Activated CD8-positive, alpha-beta T cell treated with anti-CD3 and anti-CD28 coated beads for 36 hours (primary cell): ENCODE results near the gene CLEC2B. TPM values are rescaled to one million over a fixed set of nuclear protein-coding genes. Genes with fewer than 3 reads are reported as not detected.

Experiments
- ATAC-seq: fragments of 200-7000 bp; cut with Tn5 transposase; one replicate; pipeline ENCODE4 v1.10.0; 2021; ENCODE audit warnings: mild to moderate bottlenecking, moderate library complexity
- CTCF ChIA-PET: fragments of 350-600 bp; sonication (Branson Sonifier 250); formaldehyde crosslinking; loops from one replicate; lab custom pipeline; 2021; ENCODE audit warnings: antibody characterized with exemption; lab: Charles Lee
- POLR2A ChIA-PET: fragments of 350-600 bp; sonication (Branson Sonifier 250); formaldehyde crosslinking; loops from one replicate; lab custom pipeline; 2021; ENCODE audit warnings: antibody characterized with exemption; lab: Charles Lee
- DNase-seq: peaks from one replicate; pipeline ENCODE4 v3.0.0-alpha.2; 2020
- H3K27ac Mint-ChIP-seq: one replicate; pipeline ENCODE4 v1.8.0; 2021; ENCODE audit warnings: mild to moderate bottlenecking, mixed read lengths
- H3K27me3 Mint-ChIP-seq: one replicate; pipeline ENCODE4 v1.8.0; 2021; ENCODE audit warnings: mixed read lengths
- H3K36me3 Mint-ChIP-seq: one replicate; pipeline ENCODE4 v1.8.0; 2021; ENCODE audit warnings: low read depth, mixed read lengths
- H3K4me1 Mint-ChIP-seq: one replicate; pipeline ENCODE4 v1.8.0; 2021; ENCODE audit warnings: low read depth, mixed read lengths
- H3K4me3 Mint-ChIP-seq: one replicate; pipeline ENCODE4 v1.8.0; 2021; ENCODE audit warnings: mild to moderate bottlenecking, moderate library complexity, mixed read lengths
- H3K9me3 Mint-ChIP-seq: one replicate; pipeline ENCODE4 v1.8.0; 2021; ENCODE audit warnings: mixed read lengths
- CTCF ChIP-seq: fragments of 200-600 bp; IDR thresholded peaks from one replicate; pipeline ENCODE4 v1.8.0; 2022; ENCODE audit warnings: antibody characterized with exemption, mild to moderate bottlenecking
- intact Hi-C: fragments of 100-400 bp; cut with micrococcal nuclease; formaldehyde crosslinking; loops from one replicate; pipeline ENCODE4 v1.10.0; 2022
- total RNA-seq, 2 experiments: library from RNA; stranded (reverse); gene quantifications; one replicate each; pipeline ENCODE4 v1.2.3, GENCODE V29; 2021

The CLEC2B gene
- total RNA-seq, 2 experiments from 2014 or later = 38.4 to 43.2 TPM

GRCh38 chr12:9805883-9806282 is 63.3 kb downstream of the CLEC2B start:
- Mint-ChIP-seq H3K9me3 (no peaks in the 10 kb centered on the region), H3K36me3 (no peaks in the 10 kb centered on the region), H3K27me3 (peaks cover 5% of the 10 kb centered on the region), H3K27ac (no peak overlapping the region), H3K4me1 (peaks cover 4% of the 10 kb centered on the region), H3K4me3 (no peak overlapping the region)
- DNase-seq (no peak), ATAC-seq (no peak)
- no peak for TF ChIP-seq CTCF
- intact Hi-C loops = no loop called here
- ChIA-PET CTCF (interaction anchor here (1.0 to 17.0 kb wide), 2 partner anchors 8 to 57 kb away, joined by 4 to 219 read pairs; no protein-coding TSS in a partner anchor), POLR2A (no interaction called here)

Other genes with a start within 250 kb of the CLEC2B start
- 100 to 1,000 TPM; 240 to 259 TPM for gene CLEC2D, start 199.6 kb downstream of the CLEC2B start, total RNA-seq
- gene CLECL1, start 136.3 kb downstream of the CLEC2B start, total RNA-seq = 1 to 10 TPM; 6.0 to 8.5 TPM
- gene CD69, start 108.5 kb downstream of the CLEC2B start, total RNA-seq = 100 to 1,000 TPM; 166 to 174 TPM
- gene KLRF1, start 41.9 kb downstream of the CLEC2B start, total RNA-seq = not detected
- gene KLRF2, start 12.1 kb upstream of the CLEC2B start, total RNA-seq = not detected
- not detected for gene CLEC2A, start 63.0 kb upstream of the CLEC2B start, total RNA-seq
- under 1 TPM; 0.47 TPM for gene CLEC12A, start 102.1 kb upstream of the CLEC2B start, total RNA-seq
- gene CLEC1B, start 129.8 kb upstream of the CLEC2B start, total RNA-seq = not detected
- not detected for gene CLEC12B, start 141.3 kb upstream of the CLEC2B start, total RNA-seq
- not detected for gene CLEC9A, start 161.3 kb upstream of the CLEC2B start, total RNA-seq
- not detected for gene CLEC1A, start 229.6 kb upstream of the CLEC2B start, total RNA-seq